ENCODE measurements around the gene NKD2. TPM values are rescaled to one million over a fixed set of nuclear protein-coding genes. Genes with fewer than 3 reads are reported as not detected.

The NKD2 gene
- total RNA-seq, 2 experiments from 2014 or later: 0.38 TPM

- no peaks in the 10 kb centered on the region for H4K20me1 ChIP-seq (ENCODE audit: insufficient read depth, low read length)
- H3K9me2 ChIP-seq (ENCODE audit: insufficient read depth, low read length): no peaks in the 10 kb centered on the region
- H3K4me3 ChIP-seq (ENCODE audit: low read depth, low read length, poor library complexity, severe bottlenecking): no peak overlapping the region
- TF ChIP-seq EZH2phosphoT487 (IDR thresholded peaks at IDR 0.05; ENCODE audit: borderline replicate concordance, low read depth, low read length): no peak
- TF ChIP-seq, protein P1, sequence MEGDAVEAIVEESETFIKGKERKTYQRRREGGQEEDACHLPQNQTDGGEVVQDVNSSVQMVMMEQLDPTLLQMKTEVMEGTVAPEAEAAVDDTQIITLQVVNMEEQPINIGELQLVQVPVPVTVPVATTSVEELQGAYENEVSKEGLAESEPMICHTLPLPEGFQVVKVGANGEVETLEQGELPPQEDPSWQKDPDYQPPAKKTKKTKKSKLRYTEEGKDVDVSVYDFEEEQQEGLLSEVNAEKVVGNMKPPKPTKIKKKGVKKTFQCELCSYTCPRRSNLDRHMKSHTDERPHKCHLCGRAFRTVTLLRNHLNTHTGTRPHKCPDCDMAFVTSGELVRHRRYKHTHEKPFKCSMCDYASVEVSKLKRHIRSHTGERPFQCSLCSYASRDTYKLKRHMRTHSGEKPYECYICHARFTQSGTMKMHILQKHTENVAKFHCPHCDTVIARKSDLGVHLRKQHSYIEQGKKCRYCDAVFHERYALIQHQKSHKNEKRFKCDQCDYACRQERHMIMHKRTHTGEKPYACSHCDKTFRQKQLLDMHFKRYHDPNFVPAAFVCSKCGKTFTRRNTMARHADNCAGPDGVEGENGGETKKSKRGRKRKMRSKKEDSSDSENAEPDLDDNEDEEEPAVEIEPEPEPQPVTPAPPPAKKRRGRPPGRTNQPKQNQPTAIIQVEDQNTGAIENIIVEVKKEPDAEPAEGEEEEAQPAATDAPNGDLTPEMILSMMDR (conservative IDR thresholded peaks at IDR 0.05; ENCODE audit: low read length): no peak
- no peaks in the 10 kb centered on the region for H3K79me2 ChIP-seq (ENCODE audit: insufficient read depth, low read depth, low read length)
- intact Hi-C loops (cut with micrococcal nuclease; ENCODE audit: unreplicated experiment): no loop called here
- H2AFZ ChIP-seq (ENCODE audit: low read length): no peak overlapping the region
- no peaks in the 10 kb centered on the region for H3K9me3 ChIP-seq (ENCODE audit: low read length)
- H3K4me1 ChIP-seq (ENCODE audit: insufficient read depth, low read length, poor library complexity, severe bottlenecking): no peaks in the 10 kb centered on the region
- ChIA-PET POLR2A (no interaction called here), CTCF (ENCODE audit: unreplicated experiment) (no interaction called here)
- no peak for DNase-seq (ENCODE audit: low spot score)
- BruUV-seq (replicated peaks): no TSS peak
- H3K27ac ChIP-seq (ENCODE audit: low read depth, low read length, poor library complexity, severe bottlenecking): no peak overlapping the region
- H3K4me2 ChIP-seq (ENCODE audit: low read length): no peak overlapping the region
- no peaks in the 10 kb centered on the region for H3K36me3 ChIP-seq (ENCODE audit: insufficient read depth, low read length)
Observed at GRCh38 chr5:1055896-1056610, 47.5 kb downstream of the NKD2 start.

GRCh38 chr5:1056611-1057484, 48.2 kb downstream of the NKD2 start:
- Histone ChIP-seq H3K9me3 (ENCODE audit: low read length) (no peaks in the 10 kb centered on the region), H2AFZ (ENCODE audit: low read length) (no peak overlapping the region), H3K4me1 (ENCODE audit: insufficient read depth, low read length, poor library complexity, severe bottlenecking) (no peaks in the 10 kb centered on the region), H4K20me1 (ENCODE audit: insufficient read depth, low read length) (no peaks in the 10 kb centered on the region), H3K4me3 (ENCODE audit: low read depth, low read length, poor library complexity, severe bottlenecking) (no peak overlapping the region), H3K79me2 (ENCODE audit: insufficient read depth, low read depth, low read length) (no peaks in the 10 kb centered on the region), H3K27ac (ENCODE audit: low read depth, low read length, poor library complexity, severe bottlenecking) (no peak overlapping the region), H3K4me2 (ENCODE audit: low read length) (no peak overlapping the region), H3K36me3 (ENCODE audit: insufficient read depth, low read length) (no peaks in the 10 kb centered on the region), H3K9me2 (ENCODE audit: insufficient read depth, low read length) (no peaks in the 10 kb centered on the region)
- intact Hi-C loops (cut with micrococcal nuclease; ENCODE audit: unreplicated experiment): no loop called here
- no peak for DNase-seq (ENCODE audit: low spot score)
- TF ChIP-seq, protein P1 (conservative IDR thresholded peaks at IDR 0.05; ENCODE audit: low read length): no peak
- TF ChIP-seq EZH2phosphoT487 (IDR thresholded peaks at IDR 0.05; ENCODE audit: borderline replicate concordance, low read depth, low read length): no peak
- CTCF ChIA-PET (ENCODE audit: unreplicated experiment): no interaction called here
- POLR2A ChIA-PET: interaction anchor here (0.5 kb wide), 1 partner anchor 20 kb away, joined by 3 read pairs; no protein-coding TSS in a partner anchor
- no TSS peak for BruUV-seq (replicated peaks)

Measured in OCI-LY7 (cell line).